GM19240 (cell line): Measurements from ENCODE around the gene PRR13.
"Not testable (repeated sequence)": the region's sequence is repeated elsewhere in the genome, so short reads cannot be mapped to it uniquely, and the experiment has no call there.

Experiments
- DNase-seq: peaks from one replicate; pipeline ENCODE4 v3.0.0; 2011; ENCODE audit warnings: low spot score; ENCODE audit not compliant: insufficient read length

PRR13 gene

GRCh38 chr12:53468282-53468681 lies 26.7 kb downstream of the PRR13 start:
- DNase-seq, result no peak

GRCh38 chr12:53472056-53472582 lies 30.6 kb downstream of the PRR13 start:
- DNase-seq, result no peak

- DNase-seq, result no peak
Observed at GRCh38 chr12:53474077-53474476, 32.5 kb downstream of the PRR13 start.

GRCh38 chr12:53474819-53475218 lies 33.3 kb downstream of the PRR13 start:
- no peak for DNase-seq

- DNase-seq, result no peak
Observed at GRCh38 chr12:53476769-53477209, 35.3 kb downstream of the PRR13 start.

GRCh38 chr12:53478865-53479264 lies 37.3 kb downstream of the PRR13 start:
- no peak for DNase-seq

- no peak for DNase-seq
Observed at GRCh38 chr12:53479331-53479730, 37.8 kb downstream of the PRR13 start.

GRCh38 chr12:53480491-53481442 lies 39.2 kb downstream of the PRR13 start:
- DNase-seq, result no peak

GRCh38 chr12:53481458-53481857 lies 39.9 kb downstream of the PRR13 start:
- not testable (repeated sequence) for DNase-seq

GRCh38 chr12:53481939-53482586 lies 40.5 kb downstream of the PRR13 start:
- no peak for DNase-seq

- no peak for DNase-seq
Observed at GRCh38 chr12:53482626-53483168, 41.2 kb downstream of the PRR13 start.

- no peak for DNase-seq
Observed at GRCh38 chr12:53483225-53483978, 41.9 kb downstream of the PRR13 start.

- no peak for DNase-seq
Observed at GRCh38 chr12:53483979-53484377, 42.4 kb downstream of the PRR13 start.

- no peak for DNase-seq
Observed at GRCh38 chr12:53484686-53485575, 43.4 kb downstream of the PRR13 start.

- no peak for DNase-seq
Observed at GRCh38 chr12:53485955-53486735, 44.6 kb downstream of the PRR13 start.

- DNase-seq, result no peak
Observed at GRCh38 chr12:53486736-53487487, 45.4 kb downstream of the PRR13 start.

GRCh38 chr12:53489242-53489864 lies 47.8 kb downstream of the PRR13 start:
- no peak for DNase-seq

GRCh38 chr12:53492188-53492587 lies 50.7 kb downstream of the PRR13 start:
- DNase-seq, result no peak
